GM18870 (cell line): Measurements from ENCODE around the gene CNTNAP4.

Experiments used
- ATAC-seq: cut with Tn5 transposase; IDR thresholded peaks from one replicate; pipeline ENCODE4 v1.9.1; 2021; ENCODE audit warnings: moderate library complexity; ENCODE audit not compliant: unreplicated experiment

CNTNAP4 gene

GRCh38 chr16:76389126-76389525 is 111.9 kb downstream of the CNTNAP4 start:
- no peak for ATAC-seq

GRCh38 chr16:76390476-76390875 is 113.3 kb downstream of the CNTNAP4 start:
- ATAC-seq: no peak

- no peak for ATAC-seq
Measured at GRCh38 chr16:76396977-76397376, 119.8 kb downstream of the CNTNAP4 start.

GRCh38 chr16:76409706-76410105 is 132.5 kb downstream of the CNTNAP4 start:
- no peak for ATAC-seq

- no peak for ATAC-seq
Measured at GRCh38 chr16:76421571-76421970, 144.4 kb downstream of the CNTNAP4 start.

DNA sequence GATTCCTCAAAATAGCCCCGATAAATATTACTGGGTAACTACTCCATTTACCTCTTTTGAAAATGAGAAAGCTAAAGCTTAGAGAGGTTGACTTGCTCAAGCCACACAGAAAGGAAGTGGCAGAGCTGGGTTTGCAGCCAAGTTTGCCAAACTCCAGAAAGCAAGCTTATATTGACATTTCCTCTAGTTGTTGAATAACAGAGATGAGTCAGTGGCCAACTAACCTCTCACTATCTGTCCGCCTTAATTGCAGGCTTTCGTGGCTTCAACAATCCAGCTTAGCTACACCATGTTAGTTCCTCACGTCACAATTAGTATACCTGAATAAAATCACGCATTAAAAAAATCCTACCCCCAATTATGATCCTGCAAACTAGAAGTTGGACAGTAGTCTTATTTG is 151.7 kb downstream of the CNTNAP4 start:
- ATAC-seq: no peak

GRCh38 chr16:76441391-76441790 is 164.2 kb downstream of the CNTNAP4 start:
- no peak for ATAC-seq

DNA sequence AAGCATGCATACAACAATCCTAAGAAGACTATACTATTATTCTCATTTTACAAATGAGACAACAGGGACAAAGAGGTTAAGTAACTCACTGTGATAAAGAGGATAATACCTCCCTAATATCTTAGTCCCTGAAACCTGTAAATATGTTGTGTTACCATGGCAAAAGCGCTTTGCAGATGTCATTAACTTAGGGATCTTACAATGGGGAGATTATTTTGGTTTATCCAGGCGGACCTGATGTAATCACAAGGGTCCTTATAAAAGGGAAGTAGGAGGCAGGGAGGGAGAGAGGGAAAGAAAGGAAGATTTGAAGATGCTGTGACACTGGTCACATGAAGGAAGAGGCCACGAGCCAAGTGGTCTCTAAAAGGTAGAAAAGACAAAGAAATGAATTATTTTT is 164.7 kb downstream of the CNTNAP4 start:
- ATAC-seq: no peak

GRCh38 chr16:76443973-76444372 is 166.8 kb downstream of the CNTNAP4 start:
- ATAC-seq: no peak

GRCh38 chr16:76444832-76445231 is 167.6 kb downstream of the CNTNAP4 start:
- no peak for ATAC-seq

DNA sequence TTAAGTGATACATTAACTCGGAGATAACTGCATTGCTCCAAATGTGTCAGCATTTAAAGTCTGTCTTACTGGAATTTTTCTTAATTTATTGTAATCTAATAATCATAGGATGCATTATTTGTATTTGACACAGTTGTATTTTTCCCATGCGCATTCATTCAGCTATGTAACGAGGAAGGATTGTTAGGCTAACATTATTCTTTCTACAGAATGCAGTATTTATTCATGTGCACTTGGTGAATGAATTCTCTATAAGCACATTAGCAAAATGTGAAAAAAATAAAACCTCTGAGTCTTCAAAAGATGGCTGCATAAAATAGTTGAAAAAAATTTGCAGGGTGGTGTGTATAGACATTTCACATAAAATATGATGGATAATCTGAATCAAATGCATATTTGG is 168.6 kb downstream of the CNTNAP4 start:
- no peak for ATAC-seq

GRCh38 chr16:76446251-76446650 is 169.1 kb downstream of the CNTNAP4 start:
- ATAC-seq: no peak

DNA sequence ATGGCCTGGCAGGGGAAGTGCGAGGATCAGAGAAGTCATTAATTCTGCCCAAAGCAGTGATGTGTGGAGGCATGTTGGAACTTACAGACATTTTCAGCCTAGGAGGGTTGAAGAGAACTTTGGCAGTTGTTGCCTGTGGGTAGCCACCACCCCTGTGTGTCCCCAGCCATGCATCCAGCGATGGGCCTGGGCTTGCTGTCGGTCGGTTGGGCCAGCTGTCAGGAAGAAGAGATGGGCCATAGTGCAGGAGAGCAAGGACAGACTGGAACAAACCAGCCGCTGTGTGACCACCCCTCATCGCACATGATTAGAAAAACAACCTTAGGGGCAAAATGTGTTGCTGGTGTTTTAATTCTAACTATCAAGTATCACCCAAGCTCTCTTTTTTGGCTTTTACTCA is 173.7 kb downstream of the CNTNAP4 start:
- no peak for ATAC-seq

- ATAC-seq: no peak
Measured at GRCh38 chr16:76455257-76455656, 178.1 kb downstream of the CNTNAP4 start.

- no peak for ATAC-seq
Measured at GRCh38 chr16:76456016-76456415, 178.8 kb downstream of the CNTNAP4 start.

GRCh38 chr16:76459111-76459510 is 181.9 kb downstream of the CNTNAP4 start:
- ATAC-seq: no peak

GRCh38 chr16:76461836-76462235 is 184.6 kb downstream of the CNTNAP4 start:
- ATAC-seq: no peak

DNA sequence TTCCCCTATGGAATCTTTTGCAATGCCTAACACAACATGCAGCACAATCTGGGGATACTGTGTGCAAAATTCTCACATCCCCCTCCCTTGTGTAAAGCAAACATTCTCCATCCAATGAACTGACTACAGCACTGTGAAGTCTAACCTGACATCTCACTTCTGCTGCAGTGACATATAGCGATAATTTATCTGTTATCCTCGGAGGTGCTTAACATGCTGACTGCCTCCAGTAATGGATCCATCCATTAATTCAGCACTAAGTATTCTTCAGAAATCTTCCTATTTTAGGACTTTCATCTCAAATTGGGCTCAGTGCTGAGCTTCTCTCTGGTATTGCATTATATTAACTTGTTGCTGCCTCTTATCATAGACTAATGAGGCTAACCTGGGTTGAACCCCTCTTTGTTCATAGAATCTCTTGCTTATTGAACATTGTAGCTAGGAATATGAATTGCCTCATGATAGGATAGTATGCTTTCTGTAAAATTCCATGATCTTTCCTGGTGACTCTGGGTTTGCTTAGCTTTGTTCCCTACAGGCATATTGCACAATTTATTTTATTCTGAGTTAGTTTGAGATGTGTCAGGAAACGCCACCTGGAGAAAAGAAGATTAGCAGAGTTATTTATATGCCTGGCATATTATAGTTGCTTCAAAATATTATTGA is 187.9 kb downstream of the CNTNAP4 start:
- ATAC-seq: no peak

DNA sequence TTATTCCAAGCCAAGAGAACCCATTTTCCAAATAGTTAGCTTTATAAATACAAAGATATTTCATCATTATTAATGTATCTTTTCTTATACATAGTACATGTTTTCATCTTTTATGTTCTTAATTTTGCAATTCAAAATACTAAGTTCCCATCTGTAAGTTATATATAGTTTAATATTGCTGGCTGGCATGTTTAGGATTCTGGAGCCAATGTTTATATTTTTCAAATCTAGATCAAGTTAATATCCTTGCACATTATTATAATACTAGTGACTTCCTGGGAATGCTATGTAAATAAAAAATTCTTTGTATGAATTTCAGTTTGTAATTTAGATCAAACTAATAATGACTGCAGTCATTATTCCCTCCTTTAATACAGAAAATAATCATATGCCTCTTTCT is 189.7 kb downstream of the CNTNAP4 start:
- ATAC-seq: no peak

DNA sequence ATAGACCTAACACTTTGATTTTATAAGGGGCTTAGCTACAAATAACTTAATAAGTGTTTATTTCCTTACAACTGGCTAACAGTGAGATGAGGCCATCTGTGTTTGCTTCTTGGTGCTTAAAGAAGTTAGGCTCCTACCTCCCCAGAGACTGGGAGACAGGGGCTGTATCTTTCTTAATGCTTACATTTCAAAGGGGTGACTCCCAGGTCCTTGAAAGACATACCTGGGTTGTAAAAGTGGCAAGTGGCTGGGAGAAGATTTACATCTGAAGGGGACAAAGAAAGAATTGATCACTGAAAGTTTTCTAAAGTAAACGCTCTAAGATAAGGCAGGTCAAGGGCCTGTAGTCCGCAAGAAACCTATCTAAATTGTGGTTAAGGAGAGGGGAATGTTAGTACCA is 196.8 kb downstream of the CNTNAP4 start:
- ATAC-seq: no peak

GRCh38 chr16:76478105-76478504 is 200.9 kb downstream of the CNTNAP4 start:
- ATAC-seq: no peak

- no peak for ATAC-seq
Measured at GRCh38 chr16:76483307-76483909, 206.2 kb downstream of the CNTNAP4 start.

DNA sequence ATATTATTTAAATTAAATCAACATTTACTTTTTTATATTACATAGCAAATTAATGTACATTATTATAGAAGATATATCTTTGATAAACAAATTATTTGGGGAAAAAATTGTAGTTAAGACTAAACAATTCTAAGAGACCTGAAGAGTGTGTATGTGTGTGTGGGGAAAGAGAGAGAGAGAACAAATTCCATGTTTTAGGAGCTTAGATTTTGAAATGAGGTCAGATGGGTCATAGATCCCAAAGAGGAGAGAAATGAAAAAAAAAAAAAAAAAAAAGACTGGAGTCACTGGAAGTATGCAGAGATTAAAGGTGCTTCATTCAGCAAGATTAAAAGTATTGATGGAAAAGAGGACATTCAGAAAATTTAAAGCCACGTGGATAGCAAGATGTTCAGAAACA is 206.8 kb downstream of the CNTNAP4 start:
- no peak for ATAC-seq
